Suppressor macrophage treated with lipopolysaccharide for 1 hour (primary cell): Measurements from ENCODE around the gene MRPL33.
A peak's percentile ranks its signal among the peaks of the same experiment; 100 is the strongest.

Experiments
- DNase-seq, 3 donors: peaks; one replicate each; pipeline ENCODE4 v3.0.0-alpha.2; 2020 to 2022

The MRPL33 gene

GRCh38 chr2:27810455-27810854, 38.9 kb downstream of the MRPL33 start:
- DNase-seq, result peak; percentile 26 to 39 (median 35)

DNA sequence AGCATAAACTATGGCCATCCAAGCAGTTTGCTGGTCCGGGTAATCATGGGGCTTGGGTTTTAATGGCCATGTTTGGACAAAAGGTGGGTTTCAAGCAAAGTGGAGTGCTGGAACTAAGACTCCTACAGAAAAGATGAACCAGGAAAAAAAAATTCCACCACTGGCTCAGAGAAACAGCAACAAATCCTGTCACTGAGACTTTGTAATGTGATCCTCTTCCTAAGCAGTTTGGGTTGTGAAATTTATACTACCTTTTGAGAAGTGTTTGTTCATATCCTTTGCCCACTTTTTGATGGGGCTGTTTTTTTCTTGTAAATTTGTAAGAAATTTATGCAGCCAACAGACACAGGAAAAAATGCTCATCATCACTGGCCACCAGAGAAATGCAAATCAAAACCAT, 40.2 kb downstream of the MRPL33 start:
- DNase-seq, result no peak

DNA sequence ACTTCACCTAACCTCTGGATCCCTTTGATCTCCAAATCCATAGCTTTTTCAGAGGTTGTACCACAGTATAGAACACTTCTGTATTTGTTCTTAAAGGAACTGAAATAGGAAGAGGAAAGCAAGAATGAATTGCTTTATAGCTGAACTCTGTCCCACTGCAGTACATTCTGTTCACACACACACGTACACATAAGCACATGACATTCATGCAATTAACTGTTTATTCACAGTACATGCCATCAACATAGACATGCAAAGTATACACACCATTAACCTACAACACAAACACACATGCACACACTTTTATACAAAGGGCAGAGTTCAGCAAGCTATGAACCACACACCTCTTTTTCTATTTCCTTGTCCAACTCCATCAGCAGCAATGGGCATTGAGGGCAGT, 43.2 kb downstream of the MRPL33 start:
- DNase-seq, result no peak

GRCh38 chr2:27815860-27816438, 44.4 kb downstream of the MRPL33 start:
- no peak for DNase-seq

GRCh38 chr2:27822049-27822448, 50.5 kb downstream of the MRPL33 start:
- DNase-seq, result no peak

- no peak for DNase-seq
These were observed 51.6 kb downstream of the MRPL33 start for GRCh38 chr2:27823135-27823534.

DNA sequence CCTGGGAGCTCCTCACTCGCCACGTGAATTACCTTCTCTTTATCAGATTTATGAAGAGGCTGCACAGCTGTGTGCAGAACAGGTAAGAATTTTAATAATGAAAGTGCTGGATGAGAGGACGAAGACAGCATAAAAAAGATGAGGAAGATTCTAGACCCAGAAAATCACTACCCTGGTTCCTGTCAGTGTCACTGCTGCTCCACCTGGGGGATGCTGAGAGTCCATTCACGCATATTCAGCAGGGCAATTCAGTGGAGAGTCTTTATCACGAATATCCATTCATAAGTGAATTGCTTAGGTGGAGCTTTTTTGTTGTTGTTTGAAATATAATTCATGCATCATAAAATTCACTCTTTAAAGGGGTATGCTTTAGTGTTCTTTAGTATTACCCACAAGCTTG, 52.0 kb downstream of the MRPL33 start:
- DNase-seq, result no peak

DNA sequence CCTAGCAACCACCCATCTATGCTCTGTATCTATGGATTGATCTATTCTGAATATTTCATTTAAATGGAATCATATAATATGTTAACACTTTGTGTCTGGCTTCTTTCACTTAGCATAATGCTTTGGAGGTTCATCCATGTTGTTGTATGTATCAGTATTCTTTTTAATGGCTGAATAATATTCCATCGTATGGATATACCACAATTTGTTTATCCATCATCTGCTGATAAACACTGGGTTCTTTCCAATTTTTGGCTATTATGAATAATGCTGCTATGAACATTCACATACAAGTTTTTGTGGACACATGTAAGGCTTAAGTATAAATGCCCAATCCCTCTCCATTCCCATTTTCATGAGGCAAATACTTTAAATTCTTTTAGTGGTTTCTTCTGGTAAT, 52.9 kb downstream of the MRPL33 start:
- no peak for DNase-seq

GRCh38 chr2:27828305-27828704, 56.8 kb downstream of the MRPL33 start:
- no peak for DNase-seq
